ENCODE data around the gene GPD2. TPM values are rescaled to one million over a fixed set of nuclear protein-coding genes. Genes with fewer than 3 reads are reported as not detected.

The GPD2 gene
- total and polyA plus RNA-seq, 2 of the 8 experiments (the other 6 are each of a cell fraction or from before 2014, with no cell fraction given), result 8.4 to 43.1 TPM

- CTCF ChIA-PET (ENCODE audit: partially characterized antibody), result interaction anchor here (0.7 to 1.0 kb wide), 5 partner anchors 12 to 1395 kb away, joined by 3 to 4 read pairs (median 3); no protein-coding TSS in a partner anchor
- no peaks in the 10 kb centered on the region for H4K20me1 ChIP-seq (replicated peaks in 1 of 2; ENCODE audit: control insufficient read depth in 1 of 2, insufficient read depth in 2 of 2, low read length in 2 of 2)
- no peak overlapping the region for H3K9ac ChIP-seq (replicated peaks in 1 of 4; ENCODE audit: extremely low read depth in 1 of 4, low read depth in 3 of 4, low read length in 3 of 4)
- no peak overlapping the region for H3K27ac ChIP-seq (ENCODE audit: low read depth, low read length)
- H3K23me2 ChIP-seq (ENCODE audit: low read depth, low read length), result no peaks in the 10 kb centered on the region
- H4K91ac ChIP-seq (replicated peaks; ENCODE audit: insufficient read length, low read length), result no peak overlapping the region
- no peaks in the 10 kb centered on the region for H3K79me1 ChIP-seq (ENCODE audit: low read depth, low read length)
- FAIRE-seq (no peak), DNase-seq (ENCODE audit: low read depth in 1 of 2, low spot score in 2 of 2) (no peak)
- H3K27me3 ChIP-seq (replicated peaks in 1 of 4; ENCODE audit: control insufficient read depth in 3 of 4, extremely low read depth in 1 of 4, insufficient read depth in 3 of 4, low read length in 3 of 4), result no peaks in the 10 kb centered on the region
- WGBS, 2 experiments (ENCODE audit: extremely low coverage in 1 of 2, insufficient coverage in 1 of 2, insufficient read length in 1 of 2, insufficient replicate concordance in 2 of 2, low coverage in 1 of 2, low lambda C conversion rate in 2 of 2, missing lambda C conversion rate in 1 of 2), result 89% methylated on average over 4 of the region's 4 CpGs; no CpG with 5 or more reads in 1 of the 2 experiments
- H3K4me1 ChIP-seq (replicated peaks in 1 of 4; ENCODE audit: control insufficient read depth in 3 of 4, insufficient read depth in 4 of 4, low read length in 3 of 4), result no peaks in the 10 kb centered on the region
- no peaks in the 10 kb centered on the region for H3K36me3 ChIP-seq (ENCODE audit: control insufficient read depth in 2 of 4, insufficient read depth in 4 of 4, low read length in 3 of 4)
- H3K14ac ChIP-seq (ENCODE audit: insufficient read length), result no peak overlapping the region
- H2BK120ac ChIP-seq (replicated peaks; ENCODE audit: low read depth, low read length), result no peak overlapping the region
- no peak overlapping the region for H2BK15ac ChIP-seq (ENCODE audit: low read length)
- H3K23ac ChIP-seq (ENCODE audit: insufficient read length), result no peak overlapping the region
- POLR2A ChIA-PET (ENCODE audit: partially characterized antibody), result no interaction called here
- peaks cover 4% of the 10 kb centered on the region in 2 experiments; a peak in 2 of 4 replicates for H3K9me3 ChIP-seq (ENCODE audit: insufficient read depth in 2 of 2, low read depth in 1 of 2, low read length in 1 of 2)
- TF ChIP-seq EZH2 (IDR thresholded peaks at IDR 0.05; ENCODE audit: low read depth, low read length, severe bottlenecking), result no peak
- no peak for TF ChIP-seq NRF1 (IDR thresholded peaks at IDR 0.05; ENCODE audit: low read depth, low read length)
- TF ChIP-seq MAX (IDR thresholded peaks at IDR 0.05), result no peak
- TF ChIP-seq SAP30 (IDR thresholded peaks at IDR 0.05; ENCODE audit: insufficient read depth, insufficient replicate concordance, low read length), result no peak
- TF ChIP-seq SP2 (IDR thresholded peaks at IDR 0.05; ENCODE audit: low read length), result no peak
- TF ChIP-seq RXRA (IDR thresholded peaks at IDR 0.05; ENCODE audit: insufficient read depth, low read depth, low read length), result no peak
- TF ChIP-seq ZNF274 (IDR thresholded peaks at IDR 0.05; ENCODE audit: borderline replicate concordance, extremely low read depth, low read length), result no peak
- no peak for TF ChIP-seq FOSL1 (IDR thresholded peaks at IDR 0.05; ENCODE audit: insufficient read depth, low read depth, low read length)
- H3K79me2 ChIP-seq (ENCODE audit: control insufficient read depth in 1 of 2, insufficient read depth in 2 of 2, low read length in 2 of 2), result no peaks in the 10 kb centered on the region
- no peak overlapping the region for H2BK5ac ChIP-seq (ENCODE audit: low read depth, low read length)
- H2AFZ ChIP-seq (ENCODE audit: low read length), result no peak overlapping the region
- no peak overlapping the region for H2BK12ac ChIP-seq (ENCODE audit: low read depth, low read length)
- no peak overlapping the region for H3K4me3 ChIP-seq (ENCODE audit: extremely low read depth in 1 of 4, insufficient read depth in 2 of 4, low read depth in 3 of 4, low read length in 4 of 4)
- H3K4me2 ChIP-seq (ENCODE audit: insufficient read depth in 1 of 2, low read depth in 2 of 2, low read length in 2 of 2), result no peak overlapping the region
- no peak overlapping the region for H3K56ac ChIP-seq (replicated peaks; ENCODE audit: insufficient read length, low read depth, low read length)
- H2BK20ac ChIP-seq (ENCODE audit: low read length), result no peak overlapping the region
- no peak overlapping the region for H2AK5ac ChIP-seq (ENCODE audit: low read depth, low read length)
- no peak overlapping the region for H3K18ac ChIP-seq (ENCODE audit: extremely low read depth, low read length)
- H4K5ac ChIP-seq (ENCODE audit: insufficient read length, low read depth, low read length), result no peak overlapping the region
- H4K8ac ChIP-seq (ENCODE audit: extremely low read depth, insufficient read depth, low read length), result no peak overlapping the region
- no peak overlapping the region for H3K4ac ChIP-seq (replicated peaks; ENCODE audit: insufficient read length, low read depth, low read length)
Measured at GRCh38 chr2:156522864-156523440, 86.8 kb downstream of the GPD2 start.

Data from H1 (cell line).